HepG2 (cell line): Measurements from ENCODE around the gene DDX23. TPM values are rescaled to one million over a fixed set of nuclear protein-coding genes. Genes with fewer than 3 reads are reported as not detected.

Experiments used
- ZNF615 ChIP-seq: sonication (generic); formaldehyde crosslinking; IDR thresholded peaks from 2 replicates; pipeline ENCODE4 v1.5.0; 2020; ENCODE audit warnings: mild to moderate bottlenecking, missing genetic modification reagents, borderline replicate concordance
- polyA plus RNA-seq, 8 experiments: library from polyadenylated mRNA; depleted of rRNA in 3 of 8; stranded (reverse) in 7 of 8; unstranded in 1 of 8; fragments of >200 nt; fragmentation: Illumina TruSeq in 4 of 8; extraction: Trizol in 4 of 8; gene quantifications; 2 replicates each; pipeline versions ENCODE4 v1.2.1 to v1.2.3, GENCODE V29; 2011 to 2016; ENCODE audit warnings: low read depth in 4 of 8, missing spikeins in 1 of 8, mixed read lengths in 1 of 8; ENCODE audit not compliant: insufficient read depth in 1 of 8
- total RNA-seq, 5 experiments: library from RNA; depleted of rRNA; stranded (reverse); fragments of >200 nt; fragmentation: Illumina TruSeq; extraction: Trizol; gene quantifications; 2 replicates each; pipeline ENCODE4 v1.2.3, GENCODE V29; 2016; ENCODE audit warnings: low read depth in 1 of 5
- TF ChIP-seq, protein P1 (sequence below): sonication (generic); formaldehyde crosslinking; conservative IDR thresholded peaks from 2 replicates; pipeline ENCODE4 v1.8.0; 2022; ENCODE audit warnings: low read depth, missing genetic modification reagents
- TF ChIP-seq, protein P2 (sequence below): IDR thresholded peaks from 2 replicates; pipeline ENCODE4 v1.6.1; 2016; ENCODE audit warnings: low read depth, missing genetic modification reagents, missing compliant biosample characterization
- TF ChIP-seq, protein P3 (sequence below): sonication (generic); formaldehyde crosslinking; IDR thresholded peaks from 2 replicates; pipeline ENCODE4 v1.4.0; 2020; ENCODE audit warnings: mild to moderate bottlenecking, missing genetic modification reagents
- TF ChIP-seq, protein P4 (sequence below): sonication (generic); formaldehyde crosslinking; IDR thresholded peaks from 2 replicates; pipeline ENCODE4 v1.8.0; 2022; ENCODE audit warnings: missing genetic modification reagents, mild to moderate bottlenecking, inconsistent platforms, borderline replicate concordance
- TF ChIP-seq, protein P5 (sequence below): IDR thresholded peaks from 2 replicates; pipeline ENCODE4 v1.6.1; 2016

DDX23 gene
- total and polyA plus RNA-seq, 2 of the 13 experiments (the other 11 are each of a cell fraction or from before 2014, with no cell fraction given), result 35.7 to 90.0 TPM

DNA sequence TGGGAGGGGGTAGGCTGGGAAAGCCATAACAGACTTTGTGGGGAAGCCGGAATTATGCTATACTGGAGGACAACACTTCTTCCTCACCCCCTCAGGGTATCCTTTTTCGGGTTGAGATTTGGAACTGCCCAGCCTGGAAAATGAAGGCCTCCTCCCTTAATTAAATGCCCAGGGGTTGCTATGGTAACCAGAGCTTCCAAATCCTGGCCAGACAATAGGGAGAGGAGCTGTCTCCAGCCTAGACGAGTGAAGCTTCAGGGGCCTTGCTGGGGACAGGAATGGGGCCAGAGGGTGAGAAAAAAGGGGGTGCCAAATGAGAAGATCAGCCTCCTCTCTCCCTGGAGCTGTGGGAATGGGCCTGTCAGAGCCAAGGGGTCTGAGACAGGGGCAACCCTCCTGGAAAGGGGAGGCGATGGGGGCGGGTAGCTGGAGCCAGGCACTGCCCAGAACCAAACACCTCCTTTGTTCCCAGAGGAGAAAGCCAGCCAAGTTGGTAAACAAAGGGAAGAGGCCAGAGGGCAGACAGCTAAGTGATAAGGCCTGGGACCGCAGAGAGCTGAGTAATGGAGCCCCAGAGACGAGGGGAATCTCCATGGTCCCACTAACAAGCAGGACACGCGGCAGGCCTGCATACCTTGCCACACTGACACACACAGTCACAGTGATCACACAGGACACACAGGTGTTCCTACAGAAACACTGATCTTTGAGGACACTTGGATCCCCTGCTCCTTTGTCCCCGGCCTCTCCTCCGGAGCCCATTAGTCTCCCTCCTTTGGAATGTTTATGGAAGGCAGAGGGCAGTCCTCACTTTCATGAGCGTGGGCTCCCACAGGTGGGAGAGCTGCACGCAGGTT lies 31.6 kb upstream of the DDX23 start (continued):
- TF ChIP-seq, protein P1, sequence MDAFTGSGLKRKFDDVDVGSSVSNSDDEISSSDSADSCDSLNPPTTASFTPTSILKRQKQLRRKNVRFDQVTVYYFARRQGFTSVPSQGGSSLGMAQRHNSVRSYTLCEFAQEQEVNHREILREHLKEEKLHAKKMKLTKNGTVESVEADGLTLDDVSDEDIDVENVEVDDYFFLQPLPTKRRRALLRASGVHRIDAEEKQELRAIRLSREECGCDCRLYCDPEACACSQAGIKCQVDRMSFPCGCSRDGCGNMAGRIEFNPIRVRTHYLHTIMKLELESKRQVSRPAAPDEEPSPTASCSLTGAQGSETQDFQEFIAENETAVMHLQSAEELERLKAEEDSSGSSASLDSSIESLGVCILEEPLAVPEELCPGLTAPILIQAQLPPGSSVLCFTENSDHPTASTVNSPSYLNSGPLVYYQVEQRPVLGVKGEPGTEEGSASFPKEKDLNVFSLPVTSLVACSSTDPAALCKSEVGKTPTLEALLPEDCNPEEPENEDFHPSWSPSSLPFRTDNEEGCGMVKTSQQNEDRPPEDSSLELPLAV (CRISPR knock-in tag), result no peak
- TF ChIP-seq, protein P2, sequence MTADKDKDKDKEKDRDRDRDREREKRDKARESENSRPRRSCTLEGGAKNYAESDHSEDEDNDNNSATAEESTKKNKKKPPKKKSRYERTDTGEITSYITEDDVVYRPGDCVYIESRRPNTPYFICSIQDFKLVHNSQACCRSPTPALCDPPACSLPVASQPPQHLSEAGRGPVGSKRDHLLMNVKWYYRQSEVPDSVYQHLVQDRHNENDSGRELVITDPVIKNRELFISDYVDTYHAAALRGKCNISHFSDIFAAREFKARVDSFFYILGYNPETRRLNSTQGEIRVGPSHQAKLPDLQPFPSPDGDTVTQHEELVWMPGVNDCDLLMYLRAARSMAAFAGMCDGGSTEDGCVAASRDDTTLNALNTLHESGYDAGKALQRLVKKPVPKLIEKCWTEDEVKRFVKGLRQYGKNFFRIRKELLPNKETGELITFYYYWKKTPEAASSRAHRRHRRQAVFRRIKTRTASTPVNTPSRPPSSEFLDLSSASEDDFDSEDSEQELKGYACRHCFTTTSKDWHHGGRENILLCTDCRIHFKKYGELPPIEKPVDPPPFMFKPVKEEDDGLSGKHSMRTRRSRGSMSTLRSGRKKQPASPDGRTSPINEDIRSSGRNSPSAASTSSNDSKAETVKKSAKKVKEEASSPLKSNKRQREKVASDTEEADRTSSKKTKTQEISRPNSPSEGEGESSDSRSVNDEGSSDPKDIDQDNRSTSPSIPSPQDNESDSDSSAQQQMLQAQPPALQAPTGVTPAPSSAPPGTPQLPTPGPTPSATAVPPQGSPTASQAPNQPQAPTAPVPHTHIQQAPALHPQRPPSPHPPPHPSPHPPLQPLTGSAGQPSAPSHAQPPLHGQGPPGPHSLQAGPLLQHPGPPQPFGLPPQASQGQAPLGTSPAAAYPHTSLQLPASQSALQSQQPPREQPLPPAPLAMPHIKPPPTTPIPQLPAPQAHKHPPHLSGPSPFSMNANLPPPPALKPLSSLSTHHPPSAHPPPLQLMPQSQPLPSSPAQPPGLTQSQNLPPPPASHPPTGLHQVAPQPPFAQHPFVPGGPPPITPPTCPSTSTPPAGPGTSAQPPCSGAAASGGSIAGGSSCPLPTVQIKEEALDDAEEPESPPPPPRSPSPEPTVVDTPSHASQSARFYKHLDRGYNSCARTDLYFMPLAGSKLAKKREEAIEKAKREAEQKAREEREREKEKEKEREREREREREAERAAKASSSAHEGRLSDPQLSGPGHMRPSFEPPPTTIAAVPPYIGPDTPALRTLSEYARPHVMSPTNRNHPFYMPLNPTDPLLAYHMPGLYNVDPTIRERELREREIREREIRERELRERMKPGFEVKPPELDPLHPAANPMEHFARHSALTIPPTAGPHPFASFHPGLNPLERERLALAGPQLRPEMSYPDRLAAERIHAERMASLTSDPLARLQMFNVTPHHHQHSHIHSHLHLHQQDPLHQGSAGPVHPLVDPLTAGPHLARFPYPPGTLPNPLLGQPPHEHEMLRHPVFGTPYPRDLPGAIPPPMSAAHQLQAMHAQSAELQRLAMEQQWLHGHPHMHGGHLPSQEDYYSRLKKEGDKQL (CRISPR knock-in tag), result no peak
- TF ChIP-seq, protein P3, sequence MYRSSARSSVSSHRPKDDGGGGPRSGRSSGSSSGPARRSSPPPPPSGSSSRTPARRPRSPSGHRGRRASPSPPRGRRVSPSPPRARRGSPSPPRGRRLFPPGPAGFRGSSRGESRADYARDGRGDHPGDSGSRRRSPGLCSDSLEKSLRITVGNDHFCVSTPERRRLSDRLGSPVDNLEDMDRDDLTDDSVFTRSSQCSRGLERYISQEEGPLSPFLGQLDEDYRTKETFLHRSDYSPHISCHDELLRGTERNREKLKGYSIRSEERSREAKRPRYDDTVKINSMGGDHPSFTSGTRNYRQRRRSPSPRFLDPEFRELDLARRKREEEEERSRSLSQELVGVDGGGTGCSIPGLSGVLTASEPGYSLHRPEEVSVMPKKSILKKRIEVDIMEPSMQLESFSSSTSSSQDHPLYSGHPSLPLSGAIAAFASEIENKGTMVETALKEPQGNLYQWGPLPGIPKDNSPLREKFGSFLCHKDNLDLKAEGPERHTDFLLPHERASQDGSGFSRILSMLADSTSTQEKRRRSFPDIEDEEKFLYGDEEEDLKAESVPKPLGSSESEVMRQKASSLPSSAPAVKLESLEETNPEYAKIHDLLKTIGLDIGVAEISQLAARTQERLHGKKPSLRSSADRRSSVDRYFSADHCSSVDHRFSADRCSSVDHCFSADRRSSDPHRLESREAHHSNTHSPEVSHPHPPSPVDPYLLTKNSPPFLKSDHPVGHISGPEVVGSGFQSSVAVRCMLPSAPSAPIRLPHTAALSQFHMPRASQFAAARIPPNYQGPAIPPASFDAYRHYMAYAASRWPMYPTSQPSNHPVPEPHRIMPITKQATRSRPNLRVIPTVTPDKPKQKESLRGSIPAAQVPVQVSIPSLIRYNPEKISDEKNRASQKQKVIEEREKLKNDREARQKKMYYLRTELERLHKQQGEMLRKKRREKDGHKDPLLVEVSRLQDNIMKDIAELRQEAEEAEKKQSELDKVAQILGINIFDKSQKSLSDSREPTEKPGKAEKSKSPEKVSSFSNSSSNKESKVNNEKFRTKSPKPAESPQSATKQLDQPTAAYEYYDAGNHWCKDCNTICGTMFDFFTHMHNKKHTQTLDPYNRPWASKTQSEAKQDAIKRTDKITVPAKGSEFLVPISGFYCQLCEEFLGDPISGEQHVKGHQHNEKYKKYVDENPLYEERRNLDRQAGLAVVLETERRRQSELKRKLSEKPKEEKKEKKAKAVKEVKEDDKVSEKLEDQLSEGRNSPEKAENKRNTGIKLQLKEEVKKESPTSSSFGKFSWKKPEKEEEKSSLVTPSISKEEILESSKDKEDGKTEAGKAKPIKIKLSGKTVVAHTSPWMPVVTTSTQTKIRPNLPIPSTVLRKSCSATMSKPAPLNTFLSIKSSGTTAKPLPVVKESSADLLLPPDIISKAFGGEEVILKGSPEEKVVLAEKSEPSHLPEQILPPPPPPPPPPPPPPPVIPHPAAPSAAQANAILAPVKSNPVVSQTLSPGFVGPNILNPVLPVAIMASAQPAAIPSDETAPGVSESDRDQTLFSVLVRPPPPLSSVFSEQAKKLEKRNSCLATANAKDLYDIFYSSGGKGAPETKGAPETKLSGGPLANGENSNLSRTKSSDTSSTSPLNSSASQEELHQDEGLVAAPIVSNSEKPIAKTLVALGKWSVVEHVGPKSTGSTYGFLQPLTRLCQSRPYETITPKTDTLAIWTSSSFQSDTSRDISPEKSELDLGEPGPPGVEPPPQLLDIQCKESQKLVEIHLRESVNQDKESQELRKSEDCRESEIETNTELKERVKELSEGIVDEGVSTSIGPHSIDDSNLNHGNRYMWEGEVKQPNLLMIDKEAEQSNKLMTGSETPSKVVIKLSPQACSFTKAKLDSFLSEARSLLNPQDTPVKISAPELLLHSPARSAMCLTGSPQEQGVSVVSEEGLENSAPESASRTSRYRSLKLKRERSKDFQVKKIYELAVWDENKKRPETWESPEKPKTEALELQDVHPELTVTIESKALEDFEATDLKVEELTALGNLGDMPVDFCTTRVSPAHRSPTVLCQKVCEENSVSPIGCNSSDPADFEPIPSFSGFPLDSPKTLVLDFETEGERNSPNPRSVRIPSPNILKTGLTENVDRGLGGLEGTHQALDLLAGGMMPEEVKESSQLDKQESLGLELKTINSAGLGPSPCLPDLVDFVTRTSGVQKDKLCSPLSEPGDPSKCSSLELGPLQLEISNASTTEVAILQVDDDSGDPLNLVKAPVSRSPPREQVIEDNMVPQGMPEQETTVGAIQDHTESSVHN, result no peak
- TF ChIP-seq, protein P4, sequence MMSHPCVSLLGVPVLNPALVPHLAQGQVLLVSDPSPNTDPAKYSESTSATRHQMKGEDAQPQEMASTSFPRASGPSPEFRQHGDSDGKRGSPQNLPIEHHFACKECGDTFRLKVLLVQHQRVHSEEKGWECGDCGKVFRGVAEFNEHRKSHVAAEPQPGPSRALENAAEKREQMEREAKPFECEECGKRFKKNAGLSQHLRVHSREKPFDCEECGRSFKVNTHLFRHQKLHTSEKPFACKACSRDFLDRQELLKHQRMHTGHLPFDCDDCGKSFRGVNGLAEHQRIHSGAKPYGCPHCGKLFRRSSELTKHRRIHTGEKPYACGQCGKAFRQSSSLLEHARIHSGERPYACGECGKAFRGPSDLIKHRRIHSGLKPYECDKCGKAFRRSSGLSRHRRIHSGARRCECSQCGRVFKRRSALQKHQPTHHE (CRISPR knock-in tag), result no peak
- 0 out of 2 replicates have a peak, but pooled peaks have one; percentile 18 for TF ChIP-seq ZNF615
- TF ChIP-seq, protein P5, sequence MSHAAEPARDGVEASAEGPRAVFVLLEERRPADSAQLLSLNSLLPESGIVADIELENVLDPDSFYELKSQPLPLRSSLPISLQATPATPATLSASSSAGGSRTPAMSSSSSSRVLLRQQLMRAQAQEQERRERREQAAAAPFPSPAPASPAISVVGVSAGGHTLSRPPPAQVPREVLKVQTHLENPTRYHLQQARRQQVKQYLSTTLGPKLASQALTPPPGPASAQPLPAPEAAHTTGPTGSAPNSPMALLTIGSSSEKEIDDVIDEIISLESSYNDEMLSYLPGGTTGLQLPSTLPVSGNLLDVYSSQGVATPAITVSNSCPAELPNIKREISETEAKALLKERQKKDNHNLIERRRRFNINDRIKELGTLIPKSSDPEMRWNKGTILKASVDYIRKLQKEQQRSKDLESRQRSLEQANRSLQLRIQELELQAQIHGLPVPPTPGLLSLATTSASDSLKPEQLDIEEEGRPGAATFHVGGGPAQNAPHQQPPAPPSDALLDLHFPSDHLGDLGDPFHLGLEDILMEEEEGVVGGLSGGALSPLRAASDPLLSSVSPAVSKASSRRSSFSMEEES (CRISPR knock-in tag), result no peak
